HepG2 (cell line): ENCODE data around the gene MCC. TPM values are rescaled to one million over a fixed set of nuclear protein-coding genes. Genes with fewer than 3 reads are reported as not detected.

Experiments
- ATAC-seq: fragments of 200-7000 bp; cut with Tn5 transposase; 3 replicates; pipeline ENCODE4 v1.9.1; 2020; ENCODE audit warnings: mild to moderate bottlenecking, moderate library complexity
- BruUV-seq: library from RNA; stranded (reverse); fragments of 400-500 nt; replicated peaks from 2 replicates; lab custom pipeline; 2021; lab: Mats Ljungman, UMichigan
- CTCF ChIA-PET: fragments of 300-600 bp; formaldehyde crosslinking; extraction: SDS; loops from one replicate; lab custom pipeline; 2021; ENCODE audit warnings: low total read pairs, inconsistent platforms, low intra/inter-chr PET ratio; lab: Yijun Ruan, JAX
- POLR2A ChIA-PET: fragments of 350-600 bp; sonication (Branson Sonifier 250); formaldehyde crosslinking; loops from one replicate; lab custom pipeline; 2020; ENCODE audit warnings: antibody characterized with exemption, inconsistent platforms; lab: Yijun Ruan, JAX
- DNase-seq: peaks from one replicate; pipeline ENCODE4 v3.0.0-alpha.2; 2015; ENCODE audit warnings: low spot score
- FAIRE-seq: peaks from 3 replicates; lab custom pipeline; 2011; peaks lifted over from hg19 to GRCh38; lab: Jason Lieb, UNC
- H2AFZ ChIP-seq: one replicate; pipeline ENCODE4 v1.6.1; 2011; ENCODE audit warnings: low read length, inconsistent platforms
- H3K27ac ChIP-seq: fragments of 300-600 bp; 3 replicates; pipeline ENCODE4 v1.8.0; 2011; ENCODE audit warnings: mixed run types, mild to moderate bottlenecking, mixed read lengths, low read length, inconsistent platforms; ENCODE audit not compliant: insufficient read depth; ENCODE audit errors: extremely low read length
- H3K27me3 ChIP-seq, 2 experiments: fragments of 200-600 bp in 1 of 2; 2 replicates in 1 of 2; 3 replicates in 1 of 2; pipeline versions ENCODE4 v1.6.0 to v1.8.0; 2011; ENCODE audit warnings: low read length in 2 of 2, mild to moderate bottlenecking in 2 of 2, moderate library complexity in 2 of 2, inconsistent platforms in 1 of 2; ENCODE audit not compliant: insufficient read depth in 2 of 2, control insufficient read depth in 1 of 2
- H3K36me3 ChIP-seq, 2 experiments: fragments of 200-600 bp in 1 of 2; replicated peaks in 1 of 2; 2 replicates in 1 of 2; 3 replicates in 1 of 2; pipeline versions ENCODE4 v1.5.1 to v1.8.0; 2011; ENCODE audit warnings: low read length in 2 of 2, inconsistent platforms in 1 of 2; ENCODE audit not compliant: insufficient read depth in 2 of 2, control insufficient read depth in 1 of 2
- H3K4me1 ChIP-seq: 2 replicates; pipeline ENCODE4 v1.5.1; 2012; ENCODE audit warnings: low read length, inconsistent platforms; ENCODE audit not compliant: insufficient read depth
- H3K4me2 ChIP-seq: 2 replicates; pipeline ENCODE4 v1.6.0; 2011; ENCODE audit warnings: low read depth, low read length, inconsistent platforms
- H3K4me3 ChIP-seq, 3 experiments: fragments of 200-600 bp in 1 of 3; sonication (generic), shearing (Covaris generic) in 1 of 3; replicated peaks in 1 of 3; 2 replicates each; pipeline ENCODE4 v1.5.1; 2011 to 2016; ENCODE audit warnings: low read length in 3 of 3, inconsistent platforms in 2 of 3, low read depth in 2 of 3, mild to moderate bottlenecking in 2 of 3, control low read depth in 1 of 3, mixed read lengths in 1 of 3; ENCODE audit not compliant: insufficient read depth in 1 of 3
- H3K79me2 ChIP-seq: one replicate; pipeline ENCODE4 v1.6.1; 2011; ENCODE audit warnings: low read length, inconsistent platforms; ENCODE audit not compliant: insufficient read depth
- H3K9ac ChIP-seq: 2 replicates; pipeline ENCODE4 v1.6.0; 2011; ENCODE audit warnings: mild to moderate bottlenecking, low read depth, low read length, inconsistent platforms; ENCODE audit not compliant: insufficient read depth
- H3K9me3 ChIP-seq: 2 replicates; pipeline ENCODE4 v1.5.1; 2012; ENCODE audit warnings: mild to moderate bottlenecking, low read length
- H4K20me1 ChIP-seq: 2 replicates; pipeline ENCODE4 v1.6.0; 2011; ENCODE audit warnings: inconsistent platforms, mild to moderate bottlenecking, low read length, moderate library complexity; ENCODE audit not compliant: insufficient read depth
- FOXA3 ChIP-seq: IDR thresholded peaks from 2 replicates; pipeline ENCODE4 v1.6.1; 2016; ENCODE audit warnings: missing genetic modification reagents, missing compliant biosample characterization
- MTA3 ChIP-seq: sonication (generic); formaldehyde crosslinking; IDR thresholded peaks from 2 replicates; pipeline ENCODE4 v1.4.0; 2020; ENCODE audit warnings: missing genetic modification reagents
- NPAS2 ChIP-seq: sonication (generic); formaldehyde crosslinking; IDR thresholded peaks from 2 replicates; pipeline ENCODE4 v1.8.0; 2022; ENCODE audit warnings: mild to moderate bottlenecking, missing genetic modification reagents, borderline replicate concordance
- TBL1XR1 ChIP-seq: fragments of 150-350 bp; IDR thresholded peaks from 2 replicates; pipeline ENCODE4 v1.6.1; 2014; ENCODE audit warnings: borderline replicate concordance, low read length; ENCODE audit not compliant: partially characterized antibody
- WGBS: methylation state at CpG from one replicate; pipeline ENCODE4 v1.1.6; 2017; ENCODE audit warnings: low lambda C conversion rate; 5-methylcytosine and 5-hydroxymethylcytosine counted together
- in situ Hi-C: cut with HindIII; loops from 2 replicates; pipeline ENCODE4 v1.10.0; 2017; ENCODE audit warnings: low pct_unique_long_range_greater_than_20kb; ENCODE audit not compliant: extremely low pct_ligation_motif_present
- intact Hi-C: fragments of 100-400 bp; cut with micrococcal nuclease; formaldehyde crosslinking; loops from one replicate; pipeline ENCODE4 v1.10.0; 2022; ENCODE audit not compliant: unreplicated experiment
- polyA plus RNA-seq, 8 experiments: library from polyadenylated mRNA; depleted of rRNA in 3 of 8; stranded (reverse) in 7 of 8; unstranded in 1 of 8; fragments of >200 nt; fragmentation: Illumina TruSeq in 4 of 8; extraction: Trizol in 4 of 8; gene quantifications; 2 replicates each; pipeline versions ENCODE4 v1.2.1 to v1.2.3, GENCODE V29; 2011 to 2016; ENCODE audit warnings: low read depth in 4 of 8, missing spikeins in 1 of 8, mixed read lengths in 1 of 8; ENCODE audit not compliant: insufficient read depth in 1 of 8
- total RNA-seq, 5 experiments: library from RNA; depleted of rRNA; stranded (reverse); fragments of >200 nt; fragmentation: Illumina TruSeq; extraction: Trizol; gene quantifications; 2 replicates each; pipeline ENCODE4 v1.2.3, GENCODE V29; 2016; ENCODE audit warnings: low read depth in 1 of 5
- TF ChIP-seq, protein P1 (sequence below): sonication (generic); formaldehyde crosslinking; IDR thresholded peaks from 2 replicates; pipeline ENCODE4 v1.4.0; 2020; ENCODE audit warnings: missing genetic modification reagents
- TF ChIP-seq, protein P2 (sequence below): sonication (generic); formaldehyde crosslinking; IDR thresholded peaks from 2 replicates; pipeline ENCODE4 v1.5.0; 2020; ENCODE audit warnings: missing genetic modification reagents
- TF ChIP-seq, protein P3 (sequence below): sonication (generic); formaldehyde crosslinking; IDR thresholded peaks from 2 replicates; pipeline ENCODE4 v1.8.0; 2022; ENCODE audit warnings: missing genetic modification reagents, low read depth, mild to moderate bottlenecking, borderline replicate concordance

Gene MCC
- total and polyA plus RNA-seq, 2 of the 13 experiments (the other 11 are each of a cell fraction or from before 2014, with no cell fraction given), result 0.55 to 2.4 TPM

DNA sequence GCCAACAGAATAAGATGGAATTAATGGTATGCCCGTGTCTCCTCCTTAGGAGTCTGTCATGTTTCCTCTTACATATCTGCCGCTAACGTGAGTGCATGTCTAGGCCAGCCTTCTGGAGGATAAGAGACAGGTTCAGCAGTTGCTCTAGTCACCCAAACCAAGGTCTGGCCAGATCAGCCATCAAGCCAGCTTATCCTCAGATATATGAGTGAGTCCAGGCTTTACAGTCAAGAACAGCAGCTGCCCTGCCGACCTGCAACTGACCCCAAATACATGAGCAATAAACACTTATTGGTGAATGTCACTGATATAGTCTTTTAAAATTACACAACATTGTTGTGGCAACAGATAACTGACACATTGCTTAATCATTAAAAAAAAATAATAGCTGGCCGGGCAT, 177.0 kb downstream of the MCC start:
- ChIA-PET CTCF (no interaction called here), POLR2A (no interaction called here)
- no peaks in the 10 kb centered on the region for H3K9me3 ChIP-seq
- H3K4me2 ChIP-seq, result no peak overlapping the region
- H4K20me1 ChIP-seq, result no peaks in the 10 kb centered on the region
- in situ Hi-C loops (no loop called here), intact Hi-C loops (no loop called here)
- H3K4me3 ChIP-seq, result no peak overlapping the region
- H2AFZ ChIP-seq, result no peak overlapping the region
- no TSS peak for BruUV-seq
- DNase-seq (no peak), ATAC-seq (no peak), FAIRE-seq (no peak)
- WGBS, result 23% methylated on average over 5 of the region's 5 CpGs
- no peaks in the 10 kb centered on the region for H3K4me1 ChIP-seq
- no peaks in the 10 kb centered on the region for H3K27me3 ChIP-seq
- H3K36me3 ChIP-seq, result no peaks in the 10 kb centered on the region
- no peak overlapping the region for H3K27ac ChIP-seq
- no peak for TF ChIP-seq FOXA3 (CRISPR knock-in tag)
- TF ChIP-seq, protein P1, sequence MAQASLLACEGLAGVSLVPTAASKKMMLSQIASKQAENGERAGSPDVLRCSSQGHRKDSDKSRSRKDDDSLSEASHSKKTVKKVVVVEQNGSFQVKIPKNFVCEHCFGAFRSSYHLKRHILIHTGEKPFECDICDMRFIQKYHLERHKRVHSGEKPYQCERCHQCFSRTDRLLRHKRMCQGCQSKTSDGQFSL, result no peak
- H3K79me2 ChIP-seq, result no peaks in the 10 kb centered on the region
- H3K9ac ChIP-seq, result no peak overlapping the region

DNA sequence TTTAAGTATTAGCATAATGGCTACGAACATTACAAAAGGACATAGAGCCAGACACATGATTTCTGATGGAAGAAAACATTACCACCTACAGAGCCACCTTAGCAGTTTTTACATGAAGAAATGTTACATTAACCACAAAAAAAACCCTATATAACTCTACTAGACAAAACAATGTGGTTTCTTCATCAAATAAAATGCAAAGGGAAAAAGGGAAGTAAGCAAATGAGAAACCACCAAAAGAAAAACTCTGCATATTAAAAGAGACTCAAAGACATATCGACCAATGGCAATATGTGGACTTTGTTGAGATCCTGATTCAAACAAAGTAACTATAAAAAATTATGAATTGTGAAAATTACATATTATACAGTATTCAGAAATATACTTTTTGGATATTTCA, 186.1 kb downstream of the MCC start:
- no peak overlapping the region for H3K4me2 ChIP-seq
- no peaks in the 10 kb centered on the region for H3K36me3 ChIP-seq
- H3K27ac ChIP-seq, result no peak overlapping the region
- no peaks in the 10 kb centered on the region for H3K79me2 ChIP-seq
- ATAC-seq (no peak), DNase-seq (no peak), FAIRE-seq (no peak)
- in situ Hi-C loops (no loop called here), intact Hi-C loops (no loop called here)
- no TSS peak for BruUV-seq
- no peak overlapping the region for H2AFZ ChIP-seq
- no peak overlapping the region for H3K9ac ChIP-seq
- 15% methylated on average over 2 of the region's 2 CpGs for WGBS
- H3K4me1 ChIP-seq, result no peaks in the 10 kb centered on the region
- no peak for TF ChIP-seq MTA3 (CRISPR knock-in tag)
- no peak for TF ChIP-seq TBL1XR1
- TF ChIP-seq, protein P2, sequence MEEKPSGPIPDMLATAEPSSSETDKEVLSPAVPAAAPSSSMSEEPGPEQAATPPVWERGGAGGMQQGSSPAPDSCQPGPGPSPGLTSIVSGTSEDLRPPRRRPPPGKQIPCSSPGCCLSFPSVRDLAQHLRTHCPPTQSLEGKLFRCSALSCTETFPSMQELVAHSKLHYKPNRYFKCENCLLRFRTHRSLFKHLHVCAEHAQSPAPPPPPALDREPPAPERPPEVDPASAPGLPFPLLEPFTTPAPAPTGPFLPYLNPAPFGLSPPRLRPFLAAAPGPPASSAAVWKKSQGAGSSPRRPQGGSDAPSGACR (CRISPR knock-in tag), result no peak
- no peak for TF ChIP-seq NPAS2
- TF ChIP-seq, protein P3, sequence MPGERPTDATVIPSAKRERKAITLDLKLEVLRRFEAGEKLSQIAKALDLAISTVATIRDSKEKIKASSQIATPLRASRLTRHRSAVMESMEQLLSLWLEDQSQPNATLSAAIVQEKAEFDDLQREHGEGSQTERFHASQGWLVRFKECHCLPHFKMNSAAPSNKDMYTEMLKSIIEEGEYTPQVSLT (CRISPR knock-in tag), result no peak
- no peak overlapping the region for H3K4me3 ChIP-seq
- H3K27me3 ChIP-seq, result peaks cover 2 to 5% of the 10 kb centered on the region in 2 experiments; a peak in 2 of 5 replicates
- CTCF ChIA-PET, result no interaction called here
- no peaks in the 10 kb centered on the region for H3K9me3 ChIP-seq
- no peaks in the 10 kb centered on the region for H4K20me1 ChIP-seq
- POLR2A ChIA-PET, result no interaction called here
